CD4-positive, alpha-beta T cell (primary cell): ENCODE measurements around the gene NPLOC4. TPM values are rescaled to one million over a fixed set of nuclear protein-coding genes. Genes with fewer than 3 reads are reported as not detected.

Source experiments
- ATAC-seq: fragments of 200-7000 bp; cut with Tn5 transposase; one replicate; pipeline ENCODE4 v1.10.0; 2022; ENCODE audit warnings: mild to moderate bottlenecking; ENCODE audit not compliant: poor library complexity
- CTCF ChIA-PET: fragments of 350-600 bp; sonication (Branson Sonifier 250); formaldehyde crosslinking; loops from one replicate; lab custom pipeline; 2021; ENCODE audit warnings: antibody characterized with exemption, inconsistent platforms; lab: Charles Lee
- POLR2A ChIA-PET: fragments of 350-600 bp; sonication (Branson Sonifier 250); formaldehyde crosslinking; loops from one replicate; lab custom pipeline; 2021; ENCODE audit warnings: antibody characterized with exemption, inconsistent platforms; lab: Charles Lee
- DNase-seq, 14 experiments: peaks; one replicate each; pipeline ENCODE4 v3.0.0-alpha.2; 2013 to 2020; ENCODE audit warnings: mixed read lengths in 2 of 14
- H3K27ac ChIP-seq, 2 donors: one replicate each; pipeline versions ENCODE4 v1.5.1 to v1.7.0; 2013; ENCODE audit warnings: low read length in 2 of 2, low read depth in 1 of 2, mild to moderate bottlenecking in 1 of 2
- H3K27me3 ChIP-seq, 2 experiments: 1 replicate in 1 of 2; 2 replicates in 1 of 2; pipeline versions ENCODE4 v1.6.1 to v1.7.0; 2013; ENCODE audit warnings: low read length in 2 of 2, control low read depth in 1 of 2, mild to moderate bottlenecking in 1 of 2, moderate library complexity in 1 of 2; ENCODE audit not compliant: insufficient read depth in 2 of 2, control insufficient read depth in 1 of 2
- H3K36me3 ChIP-seq: one replicate; pipeline ENCODE4 v1.6.1; 2013; ENCODE audit warnings: low read length, control low read depth; ENCODE audit not compliant: insufficient read depth
- H3K4me1 ChIP-seq: one replicate; pipeline ENCODE4 v1.6.1; 2013; ENCODE audit warnings: low read length, control low read depth; ENCODE audit not compliant: insufficient read depth
- H3K4me3 ChIP-seq: one replicate; pipeline ENCODE4 v1.5.1; 2013; ENCODE audit warnings: mild to moderate bottlenecking, low read length, moderate library complexity
- H3K9me3 ChIP-seq, 2 experiments: 1 replicate in 1 of 2; 2 replicates in 1 of 2; pipeline versions ENCODE4 v1.6.1 to v1.7.0; 2013; ENCODE audit warnings: low read length in 2 of 2, mild to moderate bottlenecking in 2 of 2, control low read depth in 1 of 2, moderate library complexity in 1 of 2; ENCODE audit not compliant: control insufficient read depth in 1 of 2, insufficient read depth in 1 of 2
- H3K27ac Mint-ChIP-seq: one replicate; pipeline ENCODE4 v1.8.0; 2020; ENCODE audit warnings: mixed read lengths
- H3K27me3 Mint-ChIP-seq: one replicate; pipeline ENCODE4 v1.8.0; 2021; ENCODE audit warnings: mixed read lengths
- H3K36me3 Mint-ChIP-seq: one replicate; pipeline ENCODE4 v1.8.0; 2021; ENCODE audit warnings: low read depth, mixed read lengths
- H3K4me1 Mint-ChIP-seq: one replicate; pipeline ENCODE4 v1.8.0; 2021; ENCODE audit warnings: low read depth, mixed read lengths
- H3K4me3 Mint-ChIP-seq: one replicate; pipeline ENCODE4 v1.8.0; 2020; ENCODE audit warnings: mild to moderate bottlenecking, mixed read lengths
- H3K9me3 Mint-ChIP-seq: one replicate; pipeline ENCODE4 v1.8.0; 2020; ENCODE audit warnings: mixed read lengths
- intact Hi-C, 2 experiments: fragments of 100-400 bp; cut with DNase I in 1 of 2; cut with micrococcal nuclease in 1 of 2; formaldehyde crosslinking; loops; one replicate each; pipeline versions ENCODE4 v1.15.1 to v1.9.0; 2023 to 2025; cut with DNase I, micrococcal nuclease
- total RNA-seq, 174 experiments: library from RNA in 2 of 174; stranded (reverse) in 2 of 174; gene quantifications; one replicate each; pipeline ENCODE4 v1.2.3 and lab custom pipeline; 2021 to 2026
- TF ChIP-seq, protein P1 (sequence below): fragments of 200-600 bp; IDR thresholded peaks from one replicate; pipeline ENCODE4 v1.8.0; 2022; ENCODE audit warnings: antibody characterized with exemption, mild to moderate bottlenecking

The NPLOC4 gene
- total RNA-seq, 2 experiments from 2014 or later = 61.0 to 62.4 TPM

DNA sequence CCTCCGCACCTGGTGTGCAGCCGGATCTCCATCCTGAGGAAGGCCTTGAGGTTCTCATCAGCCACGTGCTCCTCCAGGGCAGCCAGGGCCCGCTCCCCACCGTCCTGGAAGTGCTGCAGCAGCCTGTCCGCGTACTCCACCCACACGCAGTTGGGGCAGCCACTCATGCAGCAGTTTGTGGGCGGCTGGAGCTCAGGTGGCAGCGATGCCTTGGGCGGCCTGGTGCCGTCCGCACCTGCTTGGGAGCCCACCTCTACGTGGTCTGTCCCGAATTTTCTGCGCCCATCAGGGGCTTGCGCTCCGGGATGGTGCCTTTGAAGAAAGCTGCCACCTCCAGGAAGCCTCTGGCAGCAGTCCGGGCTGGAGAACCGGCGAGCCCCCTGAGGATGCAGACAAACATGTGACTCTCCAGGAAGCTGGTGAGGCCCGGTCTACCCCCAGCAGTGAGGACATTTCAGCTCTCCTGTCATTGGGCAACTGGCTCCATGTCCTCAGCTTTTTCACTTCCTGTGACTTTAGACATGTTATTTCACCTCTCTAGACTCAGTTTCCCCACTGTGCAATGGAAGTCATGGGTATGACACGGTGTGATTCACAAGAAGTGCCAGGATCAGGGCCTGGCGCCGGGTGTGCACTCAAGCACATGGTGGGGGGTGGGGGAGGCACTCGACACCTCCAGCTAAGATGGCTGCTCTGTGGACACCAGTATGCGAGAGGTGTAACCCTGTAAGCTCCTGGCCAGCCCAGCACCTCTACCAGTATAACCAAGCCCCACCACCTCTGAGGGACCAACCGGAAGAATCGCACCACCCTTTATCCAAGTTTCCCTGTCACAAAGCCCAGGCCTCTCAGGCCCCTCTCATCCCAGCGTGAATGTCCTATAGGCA lies 28.5 kb upstream of the NPLOC4 start:
- TF ChIP-seq, protein P1, sequence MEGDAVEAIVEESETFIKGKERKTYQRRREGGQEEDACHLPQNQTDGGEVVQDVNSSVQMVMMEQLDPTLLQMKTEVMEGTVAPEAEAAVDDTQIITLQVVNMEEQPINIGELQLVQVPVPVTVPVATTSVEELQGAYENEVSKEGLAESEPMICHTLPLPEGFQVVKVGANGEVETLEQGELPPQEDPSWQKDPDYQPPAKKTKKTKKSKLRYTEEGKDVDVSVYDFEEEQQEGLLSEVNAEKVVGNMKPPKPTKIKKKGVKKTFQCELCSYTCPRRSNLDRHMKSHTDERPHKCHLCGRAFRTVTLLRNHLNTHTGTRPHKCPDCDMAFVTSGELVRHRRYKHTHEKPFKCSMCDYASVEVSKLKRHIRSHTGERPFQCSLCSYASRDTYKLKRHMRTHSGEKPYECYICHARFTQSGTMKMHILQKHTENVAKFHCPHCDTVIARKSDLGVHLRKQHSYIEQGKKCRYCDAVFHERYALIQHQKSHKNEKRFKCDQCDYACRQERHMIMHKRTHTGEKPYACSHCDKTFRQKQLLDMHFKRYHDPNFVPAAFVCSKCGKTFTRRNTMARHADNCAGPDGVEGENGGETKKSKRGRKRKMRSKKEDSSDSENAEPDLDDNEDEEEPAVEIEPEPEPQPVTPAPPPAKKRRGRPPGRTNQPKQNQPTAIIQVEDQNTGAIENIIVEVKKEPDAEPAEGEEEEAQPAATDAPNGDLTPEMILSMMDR = no peak
- H3K9me3 ChIP-seq = no peaks in the 10 kb centered on the region
- ChIA-PET CTCF (no interaction called here), POLR2A (interaction anchor here (0.7 to 3.0 kb wide), 4 partner anchors 18 to 153 kb away, joined by 3 to 25 read pairs (median 6); partner anchors contain the start of genes ACTG1, ARL16, HGS and MRPL12)
- H3K27me3 Mint-ChIP-seq = no peaks in the 10 kb centered on the region
- intact Hi-C loops = loop anchor here (1.0 to 5.0 kb wide), 4 partner anchors 18 to 37 kb away; partner anchors contain the start of genes NPLOC4 (in 2 of the 2), TSPAN10 (in 2 of the 2), ARL16 (in 1 of the 2) and MRPL12 (in 1 of the 2)
- peak overlapping the region; percentile 73 to 85 for H3K27ac ChIP-seq
- H3K4me1 ChIP-seq = peaks cover 67% of the 10 kb centered on the region
- DNase-seq (peak in 10 of 14 experiments; percentile 17 to 66 (median 31)), ATAC-seq (peak; percentile 22)
- peak overlapping the region; percentile 90 for H3K4me3 ChIP-seq
- H3K4me1 Mint-ChIP-seq = peaks cover 50% of the 10 kb centered on the region
- H3K27ac Mint-ChIP-seq = peak overlapping the region; percentile 91
- H3K9me3 Mint-ChIP-seq = no peaks in the 10 kb centered on the region
- H3K36me3 Mint-ChIP-seq = peaks cover 36% of the 10 kb centered on the region
- peak overlapping the region; percentile 94 for H3K4me3 Mint-ChIP-seq
- H3K27me3 ChIP-seq = no peaks in the 10 kb centered on the region
- H3K36me3 ChIP-seq = peaks cover 28% of the 10 kb centered on the region

DNA sequence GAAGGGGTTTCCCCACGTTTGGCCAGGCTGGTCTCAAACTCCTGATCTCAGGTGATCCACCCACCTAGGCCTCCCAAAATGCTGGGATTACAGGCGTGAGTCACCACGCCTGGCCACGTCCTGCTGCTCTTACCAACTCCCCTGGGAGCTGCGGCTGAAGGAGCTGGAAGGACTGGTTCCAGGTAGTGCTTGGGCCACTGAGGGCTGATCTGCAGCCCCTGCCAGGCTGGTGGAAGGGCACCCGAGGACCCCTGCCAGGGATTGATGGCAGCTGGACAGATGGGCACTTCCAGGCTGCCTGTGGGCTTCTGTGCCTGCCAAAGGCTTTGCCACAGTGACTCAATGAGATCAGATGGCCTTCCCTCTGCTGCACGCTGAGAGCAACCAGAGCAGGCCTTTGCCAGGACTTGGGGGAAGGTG lies 27.1 kb upstream of the NPLOC4 start:
- Histone ChIP-seq H3K27me3 (no peaks in the 10 kb centered on the region), H3K9me3 (no peaks in the 10 kb centered on the region), H3K27ac (peak overlapping the region in 1 of 2 donors; percentile 40), H3K4me3 (no peak overlapping the region), H3K4me1 (peaks cover 63% of the 10 kb centered on the region), H3K36me3 (peaks cover 15% of the 10 kb centered on the region)
- Mint-ChIP-seq H3K4me3 (peak overlapping the region; percentile 54), H3K27ac (peak overlapping the region; percentile 14), H3K27me3 (no peaks in the 10 kb centered on the region), H3K4me1 (peaks cover 50% of the 10 kb centered on the region), H3K9me3 (no peaks in the 10 kb centered on the region), H3K36me3 (peaks cover 29% of the 10 kb centered on the region)
- ATAC-seq (no peak), DNase-seq (no peak)
- intact Hi-C loops = no loop called here
- ChIA-PET POLR2A (interaction anchor here (0.8 to 2.6 kb wide), 4 partner anchors 19 to 51 kb away, joined by 3 to 22 read pairs (median 4); partner anchors contain the start of genes ARL16, HGS, NPLOC4 and TSPAN10), CTCF (no interaction called here)
- TF ChIP-seq, protein P1 = no peak

DNA sequence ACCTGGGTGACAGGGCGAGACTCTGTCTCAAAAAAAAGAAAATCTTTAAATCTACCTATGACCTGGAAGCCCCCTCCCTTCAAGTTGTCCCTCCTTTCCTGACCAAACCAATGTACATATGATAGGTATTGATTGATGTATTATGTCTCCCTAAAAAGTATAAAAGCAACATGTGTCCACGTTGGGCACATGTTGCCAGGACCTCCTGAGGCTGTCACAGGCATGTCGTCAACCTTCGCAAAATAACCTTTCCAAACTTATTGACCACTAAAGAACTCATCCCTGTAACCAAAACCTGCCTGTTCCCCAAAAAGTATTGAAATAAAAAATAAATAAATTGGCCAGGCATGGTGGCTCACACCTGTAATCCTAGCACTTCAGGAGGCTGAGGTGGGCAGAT lies 25.1 kb upstream of the NPLOC4 start:
- Histone ChIP-seq H3K27me3 (no peaks in the 10 kb centered on the region), H3K9me3 (no peaks in the 10 kb centered on the region), H3K4me1 (peaks cover 51% of the 10 kb centered on the region), H3K36me3 (peaks cover 12% of the 10 kb centered on the region), H3K4me3 (no peak overlapping the region), H3K27ac (peak overlapping the region in 1 of 2 donors; percentile 23)
- ATAC-seq (no peak), DNase-seq (no peak)
- Mint-ChIP-seq H3K4me1 (peaks cover 42% of the 10 kb centered on the region), H3K27me3 (no peaks in the 10 kb centered on the region), H3K4me3 (no peak overlapping the region), H3K27ac (peak overlapping the region; percentile 90), H3K9me3 (no peaks in the 10 kb centered on the region), H3K36me3 (peaks cover 17% of the 10 kb centered on the region)
- POLR2A ChIA-PET = interaction anchor here (1.0 to 2.6 kb wide), 3 partner anchors 21 to 149 kb away, joined by 3 to 22 read pairs (median 3); partner anchors contain the start of genes ACTG1, ARL16 and HGS
- CTCF ChIA-PET = no interaction called here
- TF ChIP-seq, protein P1 = no peak
- intact Hi-C loops = no loop called here
